Measurements from ENCODE around the gene CYB561A3. TPM values are rescaled to one million over a fixed set of nuclear protein-coding genes. Genes with fewer than 3 reads are reported as not detected.

CYB561A3 gene
- total and polyA plus RNA-seq, 4 donors, result 12.5 to 27.3 (median 17.7) TPM

- Histone ChIP-seq H3K9me3 (ENCODE audit: control insufficient read depth, insufficient read depth, low read length) (no peaks in the 10 kb centered on the region), H3K4me3 (ENCODE audit: low read depth, low read length) (peak overlapping the region; percentile 90), H3K36me3 (ENCODE audit: control insufficient read depth, insufficient read depth, low read length) (peaks cover 16% of the 10 kb centered on the region), H3K27ac (ENCODE audit: low read depth, low read length) (no peak overlapping the region), H3K4me1 (ENCODE audit: control insufficient read depth, insufficient read depth, low read length) (peaks cover 25% of the 10 kb centered on the region), H3K27me3 (ENCODE audit: control insufficient read depth, insufficient read depth, low read length) (no peaks in the 10 kb centered on the region)
- no peak for DNase-seq (ENCODE audit: low read depth in 4 of 6, low spot score in 6 of 6)
- WGBS (ENCODE audit: insufficient coverage), result 76% methylated on average over 6 of the region's 6 CpGs
Observed at GRCh38 chr11:61331651-61332050, 30.0 kb downstream of the CYB561A3 start.

- Histone ChIP-seq H3K9me3 (ENCODE audit: control insufficient read depth, insufficient read depth, low read length) (no peaks in the 10 kb centered on the region), H3K27ac (ENCODE audit: low read depth, low read length) (no peak overlapping the region), H3K36me3 (ENCODE audit: control insufficient read depth, insufficient read depth, low read length) (peaks cover 21% of the 10 kb centered on the region), H3K4me3 (ENCODE audit: low read depth, low read length) (no peak overlapping the region), H3K27me3 (ENCODE audit: control insufficient read depth, insufficient read depth, low read length) (no peaks in the 10 kb centered on the region), H3K4me1 (ENCODE audit: control insufficient read depth, insufficient read depth, low read length) (peaks cover 18% of the 10 kb centered on the region)
- 95% methylated on average over 4 of the region's 4 CpGs for WGBS (ENCODE audit: insufficient coverage)
- DNase-seq (ENCODE audit: low read depth in 4 of 6, low spot score in 6 of 6), result no peak
Observed at GRCh38 chr11:61329871-61330270, 31.8 kb downstream of the CYB561A3 start.

- no peak overlapping the region for H3K27ac ChIP-seq (ENCODE audit: low read depth, low read length)
- peaks cover 9% of the 10 kb centered on the region for H3K4me1 ChIP-seq (ENCODE audit: control insufficient read depth, insufficient read depth, low read length)
- H3K36me3 ChIP-seq (ENCODE audit: control insufficient read depth, insufficient read depth, low read length), result peaks cover 27% of the 10 kb centered on the region
Observed at GRCh38 chr11:61328351-61328750, 33.3 kb downstream of the CYB561A3 start.

GRCh38 chr11:61327669-61328071 is 34.0 kb downstream of the CYB561A3 start:
- Histone ChIP-seq H3K27me3 (ENCODE audit: control insufficient read depth, insufficient read depth, low read length) (no peaks in the 10 kb centered on the region), H3K4me3 (ENCODE audit: low read depth, low read length) (no peak overlapping the region), H3K4me1 (ENCODE audit: control insufficient read depth, insufficient read depth, low read length) (peaks cover 8% of the 10 kb centered on the region), H3K27ac (ENCODE audit: low read depth, low read length) (no peak overlapping the region), H3K9me3 (ENCODE audit: control insufficient read depth, insufficient read depth, low read length) (no peaks in the 10 kb centered on the region), H3K36me3 (ENCODE audit: control insufficient read depth, insufficient read depth, low read length) (peaks cover 29% of the 10 kb centered on the region)
- no peak for DNase-seq (ENCODE audit: low read depth in 4 of 6, low spot score in 6 of 6)

More at GRCh38 chr11:61328351-61328750, 33.3 kb downstream of the CYB561A3 start:
- no peaks in the 10 kb centered on the region for H3K27me3 ChIP-seq (ENCODE audit: control insufficient read depth, insufficient read depth, low read length)
- DNase-seq (ENCODE audit: low read depth in 4 of 6, low spot score in 6 of 6), result no peak
- 88% methylated on average over 9 of the region's 9 CpGs for WGBS (ENCODE audit: insufficient coverage)
- no peak overlapping the region for H3K4me3 ChIP-seq (ENCODE audit: low read depth, low read length)
- H3K9me3 ChIP-seq (ENCODE audit: control insufficient read depth, insufficient read depth, low read length), result no peaks in the 10 kb centered on the region

- H3K4me1 ChIP-seq (ENCODE audit: control insufficient read depth, insufficient read depth, low read length), result peaks cover 3% of the 10 kb centered on the region
- DNase-seq (ENCODE audit: low read depth in 4 of 6, low spot score in 6 of 6), result peak in 2 of 6 donors; percentile 19 to 69
- peaks cover 42% of the 10 kb centered on the region for H3K36me3 ChIP-seq (ENCODE audit: control insufficient read depth, insufficient read depth, low read length)
- H3K4me3 ChIP-seq (ENCODE audit: low read depth, low read length), result no peak overlapping the region
- H3K27ac ChIP-seq (ENCODE audit: low read depth, low read length), result no peak overlapping the region
- H3K27me3 ChIP-seq (ENCODE audit: control insufficient read depth, insufficient read depth, low read length), result no peaks in the 10 kb centered on the region
- WGBS (ENCODE audit: insufficient coverage), result no CpG with 5 or more reads among the region's 2 CpGs
- H3K9me3 ChIP-seq (ENCODE audit: control insufficient read depth, insufficient read depth, low read length), result no peaks in the 10 kb centered on the region
Observed at GRCh38 chr11:61325649-61326414, 35.9 kb downstream of the CYB561A3 start.

- Histone ChIP-seq H3K27me3 (ENCODE audit: control insufficient read depth, insufficient read depth, low read length) (no peaks in the 10 kb centered on the region), H3K4me3 (ENCODE audit: low read depth, low read length) (no peak overlapping the region), H3K4me1 (ENCODE audit: control insufficient read depth, insufficient read depth, low read length) (no peaks in the 10 kb centered on the region), H3K27ac (ENCODE audit: low read depth, low read length) (no peak overlapping the region), H3K36me3 (ENCODE audit: control insufficient read depth, insufficient read depth, low read length) (peaks cover 79% of the 10 kb centered on the region), H3K9me3 (ENCODE audit: control insufficient read depth, insufficient read depth, low read length) (no peaks in the 10 kb centered on the region)
- DNase-seq (ENCODE audit: low read depth in 4 of 6, low spot score in 6 of 6), result no peak
- WGBS (ENCODE audit: insufficient coverage), result 100% methylated on average over 1 of the region's 2 CpGs
Observed at GRCh38 chr11:61315260-61315659, 46.4 kb downstream of the CYB561A3 start.

GRCh38 chr11:61310749-61311148 is 50.9 kb downstream of the CYB561A3 start:
- Histone ChIP-seq H3K36me3 (ENCODE audit: control insufficient read depth, insufficient read depth, low read length) (peaks cover 85% of the 10 kb centered on the region), H3K27me3 (ENCODE audit: control insufficient read depth, insufficient read depth, low read length) (no peaks in the 10 kb centered on the region), H3K27ac (ENCODE audit: low read depth, low read length) (no peak overlapping the region)

GRCh38 chr11:61309739-61310138 is 51.9 kb downstream of the CYB561A3 start:
- H3K4me3 ChIP-seq (ENCODE audit: low read depth, low read length), result no peak overlapping the region
- H3K9me3 ChIP-seq (ENCODE audit: control insufficient read depth, insufficient read depth, low read length), result no peaks in the 10 kb centered on the region
- peaks cover 87% of the 10 kb centered on the region for H3K36me3 ChIP-seq (ENCODE audit: control insufficient read depth, insufficient read depth, low read length)
- no peaks in the 10 kb centered on the region for H3K27me3 ChIP-seq (ENCODE audit: control insufficient read depth, insufficient read depth, low read length)
- DNase-seq (ENCODE audit: low read depth in 4 of 6, low spot score in 6 of 6), result no peak
- 93% methylated on average over 5 of the region's 7 CpGs for WGBS (ENCODE audit: insufficient coverage)
- no peaks in the 10 kb centered on the region for H3K4me1 ChIP-seq (ENCODE audit: control insufficient read depth, insufficient read depth, low read length)
- H3K27ac ChIP-seq (ENCODE audit: low read depth, low read length), result no peak overlapping the region

More at GRCh38 chr11:61310749-61311148, 50.9 kb downstream of the CYB561A3 start:
- no peak for DNase-seq (ENCODE audit: low read depth in 4 of 6, low spot score in 6 of 6)
- no peaks in the 10 kb centered on the region for H3K9me3 ChIP-seq (ENCODE audit: control insufficient read depth, insufficient read depth, low read length)
- H3K4me1 ChIP-seq (ENCODE audit: control insufficient read depth, insufficient read depth, low read length), result no peaks in the 10 kb centered on the region
- 95% methylated on average over 4 of the region's 8 CpGs for WGBS (ENCODE audit: insufficient coverage)
- no peak overlapping the region for H3K4me3 ChIP-seq (ENCODE audit: low read depth, low read length)

GRCh38 chr11:61309141-61309540 is 52.5 kb downstream of the CYB561A3 start:
- DNase-seq (ENCODE audit: low read depth in 4 of 6, low spot score in 6 of 6), result no peak
- Histone ChIP-seq H3K36me3 (ENCODE audit: control insufficient read depth, insufficient read depth, low read length) (peaks cover 88% of the 10 kb centered on the region), H3K27me3 (ENCODE audit: control insufficient read depth, insufficient read depth, low read length) (no peaks in the 10 kb centered on the region), H3K9me3 (ENCODE audit: control insufficient read depth, insufficient read depth, low read length) (no peaks in the 10 kb centered on the region), H3K4me1 (ENCODE audit: control insufficient read depth, insufficient read depth, low read length) (no peaks in the 10 kb centered on the region), H3K27ac (ENCODE audit: low read depth, low read length) (no peak overlapping the region), H3K4me3 (ENCODE audit: low read depth, low read length) (no peak overlapping the region)
- no CpG with 5 or more reads among the region's 4 CpGs for WGBS (ENCODE audit: insufficient coverage)

- Histone ChIP-seq H3K4me1 (ENCODE audit: control insufficient read depth, insufficient read depth, low read length) (no peaks in the 10 kb centered on the region), H3K27me3 (ENCODE audit: control insufficient read depth, insufficient read depth, low read length) (no peaks in the 10 kb centered on the region), H3K9me3 (ENCODE audit: control insufficient read depth, insufficient read depth, low read length) (no peaks in the 10 kb centered on the region), H3K27ac (ENCODE audit: low read depth, low read length) (no peak overlapping the region), H3K36me3 (ENCODE audit: control insufficient read depth, insufficient read depth, low read length) (peaks cover 88% of the 10 kb centered on the region), H3K4me3 (ENCODE audit: low read depth, low read length) (no peak overlapping the region)
- 89% methylated on average over 1 of the region's 1 CpG for WGBS (ENCODE audit: insufficient coverage)
- DNase-seq (ENCODE audit: low read depth in 4 of 6, low spot score in 6 of 6), result no peak
Observed at GRCh38 chr11:61307354-61307753, 54.3 kb downstream of the CYB561A3 start.

All from spinal cord (tissue), 10 donors.